22Rv1 (cell line): ENCODE data around the gene BEND7.

ENCODE experiments used
- CTCF ChIP-seq: fragments of 450-650 bp; IDR thresholded peaks from 2 replicates; pipeline ENCODE4 v1.5.1; 2017; ENCODE audit warnings: mild to moderate bottlenecking
- ZFX ChIP-seq: fragments of 450-650 bp; IDR thresholded peaks from 2 replicates; pipeline ENCODE4 v1.6.1; 2017; ENCODE audit warnings: antibody characterized with exemption, borderline replicate concordance

- TF ChIP-seq CTCF (no peak), ZFX (no peak)
Measured at GRCh38 chr10:13416760-13417159, 112.1 kb downstream of the BEND7 start.
